Measurements from ENCODE around the gene P4HA2. TPM values are rescaled to one million over a fixed set of nuclear protein-coding genes. Genes with fewer than 3 reads are reported as not detected.
A peak's percentile ranks its signal among the peaks of the same experiment; 100 is the strongest.

The P4HA2 gene
- total and polyA plus RNA-seq, 3 donors from 2014 or later, result 20.4 to 25.4 (median 22.8) TPM

DNA sequence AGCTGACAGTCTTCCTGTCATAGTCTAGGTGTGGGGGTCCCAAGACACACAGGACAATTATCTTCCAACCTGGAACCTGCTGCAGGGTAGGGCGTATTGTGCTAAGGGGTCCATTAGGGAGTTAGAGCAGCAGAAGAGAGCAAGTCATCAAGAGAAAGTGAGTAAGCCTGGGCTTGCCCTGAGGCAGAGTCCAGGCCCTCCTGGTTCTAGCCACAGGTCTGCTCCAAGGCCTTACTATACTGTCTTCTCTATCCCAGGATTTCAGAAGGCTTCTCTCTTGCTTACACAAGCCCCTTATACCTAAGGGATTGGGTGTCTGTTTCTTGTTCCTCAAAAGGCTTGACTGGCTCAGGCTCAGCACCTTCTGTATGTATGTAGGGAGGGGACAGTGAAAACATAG lies 7.7 kb downstream of the P4HA2 start:
- TF ChIP-seq, protein P1, sequence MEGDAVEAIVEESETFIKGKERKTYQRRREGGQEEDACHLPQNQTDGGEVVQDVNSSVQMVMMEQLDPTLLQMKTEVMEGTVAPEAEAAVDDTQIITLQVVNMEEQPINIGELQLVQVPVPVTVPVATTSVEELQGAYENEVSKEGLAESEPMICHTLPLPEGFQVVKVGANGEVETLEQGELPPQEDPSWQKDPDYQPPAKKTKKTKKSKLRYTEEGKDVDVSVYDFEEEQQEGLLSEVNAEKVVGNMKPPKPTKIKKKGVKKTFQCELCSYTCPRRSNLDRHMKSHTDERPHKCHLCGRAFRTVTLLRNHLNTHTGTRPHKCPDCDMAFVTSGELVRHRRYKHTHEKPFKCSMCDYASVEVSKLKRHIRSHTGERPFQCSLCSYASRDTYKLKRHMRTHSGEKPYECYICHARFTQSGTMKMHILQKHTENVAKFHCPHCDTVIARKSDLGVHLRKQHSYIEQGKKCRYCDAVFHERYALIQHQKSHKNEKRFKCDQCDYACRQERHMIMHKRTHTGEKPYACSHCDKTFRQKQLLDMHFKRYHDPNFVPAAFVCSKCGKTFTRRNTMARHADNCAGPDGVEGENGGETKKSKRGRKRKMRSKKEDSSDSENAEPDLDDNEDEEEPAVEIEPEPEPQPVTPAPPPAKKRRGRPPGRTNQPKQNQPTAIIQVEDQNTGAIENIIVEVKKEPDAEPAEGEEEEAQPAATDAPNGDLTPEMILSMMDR (IDR thresholded peaks at IDR 0.05), result no peak
- TF ChIP-seq POLR2A (IDR thresholded peaks at IDR 0.05), result no peak
- 92 to 100% methylated on average over 1 of the region's 1 CpG for WGBS, 2 donors
- H3K27ac ChIP-seq, result no peak overlapping the region
- no peaks in the 10 kb centered on the region for H3K9me3 ChIP-seq
- H3K4me3 ChIP-seq, result no peak overlapping the region
- no peak for DNase-seq
- intact Hi-C loops (cut with DNase I; ENCODE audit: low total_unique reads), result no loop called here
- H3K27me3 ChIP-seq, result no peaks in the 10 kb centered on the region
- H3K36me3 ChIP-seq (ENCODE audit: low read depth, missing control alignments), result no peaks in the 10 kb centered on the region
- peaks cover 17% of the 10 kb centered on the region for H3K4me1 ChIP-seq

DNA sequence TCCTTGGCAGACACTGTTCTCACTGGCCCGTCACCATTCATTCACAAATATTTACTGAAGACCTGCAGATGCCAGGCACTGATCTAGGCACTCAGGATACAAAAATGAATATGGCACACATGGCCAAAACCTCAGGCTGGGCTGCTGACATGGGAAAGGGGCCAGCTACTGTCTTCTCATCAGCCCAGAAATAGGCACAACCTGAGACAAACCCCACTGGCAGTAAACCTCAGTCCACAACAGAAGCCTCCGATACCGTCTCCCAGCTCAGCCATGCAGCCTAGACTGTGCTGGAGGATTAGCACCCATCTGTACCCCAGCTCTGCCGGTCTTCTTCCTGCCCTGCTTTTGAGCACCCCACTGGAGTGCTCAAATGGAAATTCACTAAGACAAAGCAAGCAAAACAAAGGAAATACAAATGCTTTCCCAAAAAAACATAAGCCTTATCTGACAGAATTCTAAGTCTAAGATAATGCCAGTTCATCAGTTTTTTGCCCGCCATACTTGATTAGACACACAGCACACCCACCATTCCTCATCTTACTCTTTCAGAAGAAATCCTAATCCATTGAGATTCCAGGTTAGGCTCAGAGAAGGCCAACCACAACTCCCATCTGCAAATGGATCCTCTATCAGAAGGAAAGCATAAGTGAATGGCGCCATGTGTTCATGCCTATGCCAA lies 8.2 kb downstream of the P4HA2 start:
- Histone ChIP-seq H3K27me3 (no peaks in the 10 kb centered on the region), H3K36me3 (ENCODE audit: low read depth, missing control alignments) (no peaks in the 10 kb centered on the region), H3K4me3 (no peak overlapping the region), H3K27ac (no peak overlapping the region), H3K9me3 (no peaks in the 10 kb centered on the region), H3K4me1 (peaks cover 21% of the 10 kb centered on the region)
- TF ChIP-seq, protein P1 (IDR thresholded peaks at IDR 0.05), result no peak
- TF ChIP-seq POLR2A (IDR thresholded peaks at IDR 0.05), result no peak
- intact Hi-C loops (cut with DNase I; ENCODE audit: low total_unique reads), result no loop called here
- WGBS, 2 donors, result 92 to 94% methylated on average over 6 of the region's 6 CpGs
- DNase-seq, result no peak

DNA sequence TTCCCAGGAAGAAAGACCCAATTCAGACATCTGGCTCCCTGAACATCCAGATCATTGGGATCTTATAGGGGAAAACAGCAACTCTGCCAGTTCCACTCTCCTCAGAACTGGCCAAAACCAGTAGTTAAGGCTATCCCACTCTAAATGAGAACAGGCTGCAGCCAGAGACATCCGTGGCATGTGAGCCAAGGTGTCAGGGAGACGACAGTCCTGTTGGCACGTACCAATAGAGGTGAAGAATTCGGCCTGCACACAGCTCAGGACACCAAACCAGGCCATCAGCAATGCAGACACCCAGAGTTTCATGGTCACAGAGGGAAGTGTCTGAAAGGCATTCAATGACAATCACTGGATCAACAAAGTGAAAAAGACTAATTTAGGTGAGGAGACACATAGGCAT lies 9.3 kb downstream of the P4HA2 start:
- no peaks in the 10 kb centered on the region for H3K36me3 ChIP-seq (ENCODE audit: low read depth, missing control alignments)
- no peak for TF ChIP-seq POLR2A (IDR thresholded peaks at IDR 0.05)
- H3K4me1 ChIP-seq, result peaks cover 21% of the 10 kb centered on the region
- no peaks in the 10 kb centered on the region for H3K27me3 ChIP-seq
- H3K27ac ChIP-seq, result no peak overlapping the region
- H3K4me3 ChIP-seq, result no peak overlapping the region
- intact Hi-C loops (cut with DNase I; ENCODE audit: low total_unique reads), result no loop called here
- DNase-seq, result no peak
- H3K9me3 ChIP-seq, result no peaks in the 10 kb centered on the region
- WGBS, 2 donors, result 89 to 96% methylated on average over 4 of the region's 4 CpGs

DNA sequence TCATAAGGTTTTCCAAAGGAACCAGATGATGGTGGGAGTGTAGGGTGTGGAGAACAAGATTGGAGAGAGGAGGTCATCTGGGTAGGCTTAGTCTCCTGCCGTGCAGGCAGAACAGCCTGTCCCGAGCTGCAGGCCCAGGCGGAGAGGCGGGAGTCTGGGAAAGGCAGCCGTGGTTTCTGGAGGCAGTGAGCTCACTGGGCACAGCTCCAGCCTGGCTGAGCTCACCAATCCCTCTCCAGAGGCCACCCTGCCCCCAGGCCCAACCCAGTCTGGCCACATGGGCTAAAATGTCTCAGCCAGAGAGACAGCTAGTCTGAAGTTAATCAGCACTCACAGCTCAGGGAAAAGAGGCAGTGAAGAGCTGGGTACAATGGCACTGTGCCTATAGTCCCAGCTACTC lies 12.3 kb downstream of the P4HA2 start:
- Histone ChIP-seq H3K27me3 (no peaks in the 10 kb centered on the region), H3K9me3 (no peaks in the 10 kb centered on the region), H3K36me3 (ENCODE audit: low read depth, missing control alignments) (no peaks in the 10 kb centered on the region), H3K4me1 (peaks cover 11% of the 10 kb centered on the region), H3K4me3 (no peak overlapping the region), H3K27ac (peak overlapping the region; percentile 65 to 85)
- DNase-seq, result peak; percentile 92
- intact Hi-C loops (cut with DNase I; ENCODE audit: low total_unique reads), result no loop called here
- TF ChIP-seq, protein P1 (IDR thresholded peaks at IDR 0.05), result no peak
- no peak for TF ChIP-seq POLR2A (IDR thresholded peaks at IDR 0.05)
- WGBS, 2 donors, result 36 to 45% methylated on average over 5 of the region's 5 CpGs

DNA sequence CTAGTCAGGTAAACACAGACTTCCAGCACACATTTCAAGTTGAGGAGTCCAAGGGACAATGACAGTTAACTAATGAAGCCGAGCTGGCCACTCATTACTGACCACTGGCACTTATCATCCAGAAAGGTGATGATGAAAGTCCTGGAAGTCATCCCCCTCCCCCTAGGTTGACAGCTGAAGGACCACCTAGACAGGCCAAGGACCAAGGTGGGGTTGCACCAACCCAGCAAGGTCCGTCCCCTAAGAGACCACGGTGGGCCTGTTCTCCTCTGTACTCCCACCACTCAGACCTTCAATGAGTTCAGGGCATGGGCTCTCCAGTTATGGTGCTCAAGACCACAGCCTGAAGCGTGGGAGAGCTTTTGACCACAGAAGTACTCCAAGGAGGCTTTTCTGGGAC lies 13.2 kb downstream of the P4HA2 start:
- Histone ChIP-seq H3K27me3 (no peaks in the 10 kb centered on the region), H3K4me3 (no peak overlapping the region), H3K4me1 (peaks cover 11% of the 10 kb centered on the region), H3K36me3 (ENCODE audit: low read depth, missing control alignments) (no peaks in the 10 kb centered on the region), H3K9me3 (no peaks in the 10 kb centered on the region), H3K27ac (peak overlapping the region in 1 of 2 donors; percentile 85)
- DNase-seq, result no peak
- WGBS, 2 donors, result 91 to 100% methylated on average over 4 of the region's 4 CpGs
- TF ChIP-seq POLR2A (IDR thresholded peaks at IDR 0.05), result no peak
- intact Hi-C loops (cut with DNase I; ENCODE audit: low total_unique reads), result no loop called here

DNA sequence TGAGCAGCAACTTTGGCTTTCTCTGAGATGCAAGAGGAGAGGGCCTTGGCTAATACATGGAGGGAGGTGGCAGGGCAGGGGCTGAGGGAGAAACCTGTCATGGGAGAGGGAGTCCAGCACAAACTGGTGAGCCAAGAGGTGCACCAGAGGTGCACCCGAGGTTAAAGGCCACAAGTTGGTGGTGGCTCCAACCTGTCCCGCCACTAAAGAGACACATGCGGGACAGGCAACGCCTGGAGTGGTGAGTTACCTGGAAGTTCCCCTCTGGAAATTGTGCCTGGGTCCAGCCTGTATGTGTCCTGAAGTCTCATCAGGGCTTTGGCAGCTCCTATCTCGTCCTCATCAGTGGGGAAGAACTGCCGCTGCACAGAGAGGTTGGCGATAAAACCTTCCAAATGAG lies 14.0 kb downstream of the P4HA2 start:
- H3K9me3 ChIP-seq, result no peaks in the 10 kb centered on the region
- no peak for TF ChIP-seq POLR2A (IDR thresholded peaks at IDR 0.05)
- TF ChIP-seq, protein P1 (IDR thresholded peaks at IDR 0.05), result no peak
- no peaks in the 10 kb centered on the region for H3K27me3 ChIP-seq
- peaks cover 11% of the 10 kb centered on the region for H3K4me1 ChIP-seq
- intact Hi-C loops (cut with DNase I; ENCODE audit: low total_unique reads), result no loop called here
- H3K4me3 ChIP-seq, result no peak overlapping the region
- WGBS, 2 donors, result 97 to 98% methylated on average over 7 of the region's 7 CpGs
- no peak for DNase-seq
- H3K27ac ChIP-seq, result no peak overlapping the region
- no peaks in the 10 kb centered on the region for H3K36me3 ChIP-seq (ENCODE audit: low read depth, missing control alignments)

Measured in testis (tissue), 3 donors.